HepG2 (cell line): ENCODE data around the gene CLCC1. TPM values are rescaled to one million over a fixed set of nuclear protein-coding genes. Genes with fewer than 3 reads are reported as not detected.

Experiments
- ATAC-seq: fragments of 200-7000 bp; cut with Tn5 transposase; 3 replicates; pipeline ENCODE4 v1.9.1; 2020; ENCODE audit warnings: mild to moderate bottlenecking, moderate library complexity
- BruUV-seq: library from RNA; stranded (reverse); fragments of 400-500 nt; replicated peaks from 2 replicates; lab custom pipeline; 2021; lab: Mats Ljungman, UMichigan
- CTCF ChIA-PET: fragments of 300-600 bp; formaldehyde crosslinking; extraction: SDS; loops from one replicate; lab custom pipeline; 2021; ENCODE audit warnings: low total read pairs, inconsistent platforms, low intra/inter-chr PET ratio; lab: Yijun Ruan, JAX
- POLR2A ChIA-PET: fragments of 350-600 bp; sonication (Branson Sonifier 250); formaldehyde crosslinking; loops from one replicate; lab custom pipeline; 2020; ENCODE audit warnings: antibody characterized with exemption, inconsistent platforms; lab: Yijun Ruan, JAX
- DNase-seq: peaks from one replicate; pipeline ENCODE4 v3.0.0-alpha.2; 2015; ENCODE audit warnings: low spot score
- FAIRE-seq: peaks from 3 replicates; lab custom pipeline; 2011; peaks lifted over from hg19 to GRCh38; lab: Jason Lieb, UNC
- H2AFZ ChIP-seq: one replicate; pipeline ENCODE4 v1.6.1; 2011; ENCODE audit warnings: low read length, inconsistent platforms
- H3K27ac ChIP-seq: fragments of 300-600 bp; 3 replicates; pipeline ENCODE4 v1.8.0; 2011; ENCODE audit warnings: mixed run types, mild to moderate bottlenecking, mixed read lengths, low read length, inconsistent platforms; ENCODE audit not compliant: insufficient read depth; ENCODE audit errors: extremely low read length
- H3K27me3 ChIP-seq, 2 experiments: fragments of 200-600 bp in 1 of 2; 2 replicates in 1 of 2; 3 replicates in 1 of 2; pipeline versions ENCODE4 v1.6.0 to v1.8.0; 2011; ENCODE audit warnings: low read length in 2 of 2, mild to moderate bottlenecking in 2 of 2, moderate library complexity in 2 of 2, inconsistent platforms in 1 of 2; ENCODE audit not compliant: insufficient read depth in 2 of 2, control insufficient read depth in 1 of 2
- H3K36me3 ChIP-seq, 2 experiments: fragments of 200-600 bp in 1 of 2; replicated peaks in 1 of 2; 2 replicates in 1 of 2; 3 replicates in 1 of 2; pipeline versions ENCODE4 v1.5.1 to v1.8.0; 2011; ENCODE audit warnings: low read length in 2 of 2, inconsistent platforms in 1 of 2; ENCODE audit not compliant: insufficient read depth in 2 of 2, control insufficient read depth in 1 of 2
- H3K4me1 ChIP-seq: 2 replicates; pipeline ENCODE4 v1.5.1; 2012; ENCODE audit warnings: low read length, inconsistent platforms; ENCODE audit not compliant: insufficient read depth
- H3K4me2 ChIP-seq: 2 replicates; pipeline ENCODE4 v1.6.0; 2011; ENCODE audit warnings: low read depth, low read length, inconsistent platforms
- H3K4me3 ChIP-seq, 3 experiments: fragments of 200-600 bp in 1 of 3; sonication (generic), shearing (Covaris generic) in 1 of 3; replicated peaks in 1 of 3; 2 replicates each; pipeline ENCODE4 v1.5.1; 2011 to 2016; ENCODE audit warnings: low read length in 3 of 3, inconsistent platforms in 2 of 3, low read depth in 2 of 3, mild to moderate bottlenecking in 2 of 3, control low read depth in 1 of 3, mixed read lengths in 1 of 3; ENCODE audit not compliant: insufficient read depth in 1 of 3
- H3K79me2 ChIP-seq: one replicate; pipeline ENCODE4 v1.6.1; 2011; ENCODE audit warnings: low read length, inconsistent platforms; ENCODE audit not compliant: insufficient read depth
- H3K9ac ChIP-seq: 2 replicates; pipeline ENCODE4 v1.6.0; 2011; ENCODE audit warnings: mild to moderate bottlenecking, low read depth, low read length, inconsistent platforms; ENCODE audit not compliant: insufficient read depth
- H3K9me3 ChIP-seq: 2 replicates; pipeline ENCODE4 v1.5.1; 2012; ENCODE audit warnings: mild to moderate bottlenecking, low read length
- H4K20me1 ChIP-seq: 2 replicates; pipeline ENCODE4 v1.6.0; 2011; ENCODE audit warnings: inconsistent platforms, mild to moderate bottlenecking, low read length, moderate library complexity; ENCODE audit not compliant: insufficient read depth
- ARNT ChIP-seq: fragments of 450-650 bp; IDR thresholded peaks from 2 replicates; pipeline ENCODE4 v1.6.1; 2017
- NR2F6 ChIP-seq, 2 experiments: IDR thresholded peaks; 2 replicates each; pipeline ENCODE4 v1.6.1; 2016; ENCODE audit warnings: antibody characterized with exemption in 1 of 2, mild to moderate bottlenecking in 1 of 2
- RFX1 ChIP-seq: fragments of 450-650 bp; IDR thresholded peaks from 2 replicates; pipeline ENCODE4 v1.6.1; 2017
- SETDB1 ChIP-seq: sonication (generic); formaldehyde crosslinking; IDR thresholded peaks from 2 replicates; pipeline ENCODE4 v1.5.1; 2020; ENCODE audit warnings: missing genetic modification reagents, mild to moderate bottlenecking, borderline replicate concordance
- THAP11 ChIP-seq: IDR thresholded peaks from 2 replicates; pipeline ENCODE4 v1.6.1; 2016; ENCODE audit warnings: missing biosample characterization, missing genetic modification reagents
- ZFP82 ChIP-seq: sonication (generic); formaldehyde crosslinking; IDR thresholded peaks from 2 replicates; pipeline ENCODE4 v1.5.1; 2020; ENCODE audit warnings: mild to moderate bottlenecking, missing genetic modification reagents, borderline replicate concordance
- ZNF225 ChIP-seq: sonication (generic); formaldehyde crosslinking; IDR thresholded peaks from 2 replicates; pipeline ENCODE4 v1.4.0; 2020; ENCODE audit warnings: mild to moderate bottlenecking, missing genetic modification reagents
- ZNF251 ChIP-seq: sonication (generic); formaldehyde crosslinking; IDR thresholded peaks from 2 replicates; pipeline ENCODE4 v1.9.0; 2021; ENCODE audit warnings: mild to moderate bottlenecking, missing genetic modification reagents
- ZNF292 ChIP-seq: sonication (generic); formaldehyde crosslinking; IDR thresholded peaks from 2 replicates; pipeline ENCODE4 v1.8.1; 2022; ENCODE audit warnings: mild to moderate bottlenecking, low read depth, missing genetic modification reagents, borderline replicate concordance
- WGBS: methylation state at CpG from one replicate; pipeline ENCODE4 v1.1.6; 2017; ENCODE audit warnings: low lambda C conversion rate; 5-methylcytosine and 5-hydroxymethylcytosine counted together
- in situ Hi-C: cut with HindIII; loops from 2 replicates; pipeline ENCODE4 v1.10.0; 2017; ENCODE audit warnings: low pct_unique_long_range_greater_than_20kb; ENCODE audit not compliant: extremely low pct_ligation_motif_present
- intact Hi-C: fragments of 100-400 bp; cut with micrococcal nuclease; formaldehyde crosslinking; loops from one replicate; pipeline ENCODE4 v1.10.0; 2022; ENCODE audit not compliant: unreplicated experiment
- polyA plus RNA-seq, 8 experiments: library from polyadenylated mRNA; depleted of rRNA in 3 of 8; stranded (reverse) in 7 of 8; unstranded in 1 of 8; fragments of >200 nt; fragmentation: Illumina TruSeq in 4 of 8; extraction: Trizol in 4 of 8; gene quantifications; 2 replicates each; pipeline versions ENCODE4 v1.2.1 to v1.2.3, GENCODE V29; 2011 to 2016; ENCODE audit warnings: low read depth in 4 of 8, missing spikeins in 1 of 8, mixed read lengths in 1 of 8; ENCODE audit not compliant: insufficient read depth in 1 of 8
- total RNA-seq, 5 experiments: library from RNA; depleted of rRNA; stranded (reverse); fragments of >200 nt; fragmentation: Illumina TruSeq; extraction: Trizol; gene quantifications; 2 replicates each; pipeline ENCODE4 v1.2.3, GENCODE V29; 2016; ENCODE audit warnings: low read depth in 1 of 5
- TF ChIP-seq, protein P1 (sequence below): sonication (generic); formaldehyde crosslinking; IDR thresholded peaks from 2 replicates; pipeline ENCODE4 v1.5.0; 2020; ENCODE audit warnings: mild to moderate bottlenecking, missing genetic modification reagents, moderate library complexity
- TF ChIP-seq, protein P2 (sequence below): sonication (generic); formaldehyde crosslinking; IDR thresholded peaks from 2 replicates; pipeline ENCODE4 v1.8.0; 2023; ENCODE audit warnings: mild to moderate bottlenecking, missing genetic modification reagents
- TF ChIP-seq, protein P3 (sequence below): sonication (generic); formaldehyde crosslinking; IDR thresholded peaks from 2 replicates; pipeline ENCODE4 v1.5.0; 2020; ENCODE audit warnings: missing genetic modification reagents

CLCC1 gene
- total and polyA plus RNA-seq, 2 of the 13 experiments (the other 11 are each of a cell fraction or from before 2014, with no cell fraction given): 16.0 to 25.8 TPM

DNA sequence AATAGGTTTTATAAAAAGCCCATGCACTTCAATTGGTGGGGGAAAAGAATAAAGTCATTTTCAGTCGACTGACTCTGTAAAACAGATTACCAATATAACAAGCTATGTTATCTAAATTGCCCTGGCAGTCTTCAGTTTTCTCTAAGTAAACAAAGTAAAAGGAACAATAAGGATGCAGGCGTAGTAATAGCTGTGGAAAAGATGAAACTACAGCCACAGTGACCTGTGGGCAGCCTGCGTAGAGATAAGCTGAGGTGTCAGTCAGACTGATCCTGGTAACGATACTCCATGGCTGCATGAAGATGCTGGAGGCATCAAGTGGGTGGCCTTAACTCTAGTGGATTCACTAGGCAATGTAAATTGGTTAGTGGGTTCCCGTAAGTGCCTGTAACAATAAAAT, 29.3 kb downstream of the CLCC1 start:
- H3K4me3 ChIP-seq: no peak overlapping the region

More for the DNA sequence above, 29.3 kb downstream of the CLCC1 start:
- POLR2A ChIA-PET: no interaction called here
- H4K20me1 ChIP-seq: no peaks in the 10 kb centered on the region
- H3K4me1 ChIP-seq: no peaks in the 10 kb centered on the region
- BruUV-seq: no TSS peak
- no peak overlapping the region for H3K27ac ChIP-seq
- intact Hi-C loops (no loop called here), in situ Hi-C loops (no loop called here)
- no peaks in the 10 kb centered on the region for H3K27me3 ChIP-seq
- FAIRE-seq (no peak), DNase-seq (no peak), ATAC-seq (no peak)
- TF ChIP-seq, protein P1, sequence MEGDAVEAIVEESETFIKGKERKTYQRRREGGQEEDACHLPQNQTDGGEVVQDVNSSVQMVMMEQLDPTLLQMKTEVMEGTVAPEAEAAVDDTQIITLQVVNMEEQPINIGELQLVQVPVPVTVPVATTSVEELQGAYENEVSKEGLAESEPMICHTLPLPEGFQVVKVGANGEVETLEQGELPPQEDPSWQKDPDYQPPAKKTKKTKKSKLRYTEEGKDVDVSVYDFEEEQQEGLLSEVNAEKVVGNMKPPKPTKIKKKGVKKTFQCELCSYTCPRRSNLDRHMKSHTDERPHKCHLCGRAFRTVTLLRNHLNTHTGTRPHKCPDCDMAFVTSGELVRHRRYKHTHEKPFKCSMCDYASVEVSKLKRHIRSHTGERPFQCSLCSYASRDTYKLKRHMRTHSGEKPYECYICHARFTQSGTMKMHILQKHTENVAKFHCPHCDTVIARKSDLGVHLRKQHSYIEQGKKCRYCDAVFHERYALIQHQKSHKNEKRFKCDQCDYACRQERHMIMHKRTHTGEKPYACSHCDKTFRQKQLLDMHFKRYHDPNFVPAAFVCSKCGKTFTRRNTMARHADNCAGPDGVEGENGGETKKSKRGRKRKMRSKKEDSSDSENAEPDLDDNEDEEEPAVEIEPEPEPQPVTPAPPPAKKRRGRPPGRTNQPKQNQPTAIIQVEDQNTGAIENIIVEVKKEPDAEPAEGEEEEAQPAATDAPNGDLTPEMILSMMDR (CRISPR knock-in tag): no peak
- TF ChIP-seq NR2F6 (IDR thresholded peaks at IDR 0.05) (no peak), NR2F6 (CRISPR knock-in tag; IDR thresholded peaks at IDR 0.05) (no peak), RFX1 (no peak), ARNT (no peak), ZNF251 (no peak), ZNF292 (no peak), SETDB1 (no peak), ZFP82 (CRISPR knock-in tag) (no peak), THAP11 (CRISPR knock-in tag) (no peak), ZNF225 (CRISPR knock-in tag) (no peak)
- TF ChIP-seq, protein P2, sequence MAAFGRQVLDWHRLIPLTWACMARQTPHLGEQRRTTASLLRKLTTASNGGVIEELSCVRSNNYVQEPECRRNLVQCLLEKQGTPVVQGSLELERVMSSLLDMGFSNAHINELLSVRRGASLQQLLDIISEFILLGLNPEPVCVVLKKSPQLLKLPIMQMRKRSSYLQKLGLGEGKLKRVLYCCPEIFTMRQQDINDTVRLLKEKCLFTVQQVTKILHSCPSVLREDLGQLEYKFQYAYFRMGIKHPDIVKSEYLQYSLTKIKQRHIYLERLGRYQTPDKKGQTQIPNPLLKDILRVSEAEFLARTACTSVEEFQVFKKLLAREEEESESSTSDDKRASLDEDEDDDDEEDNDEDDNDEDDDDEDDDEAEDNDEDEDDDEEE (CRISPR knock-in tag): no peak
- TF ChIP-seq, protein P3, sequence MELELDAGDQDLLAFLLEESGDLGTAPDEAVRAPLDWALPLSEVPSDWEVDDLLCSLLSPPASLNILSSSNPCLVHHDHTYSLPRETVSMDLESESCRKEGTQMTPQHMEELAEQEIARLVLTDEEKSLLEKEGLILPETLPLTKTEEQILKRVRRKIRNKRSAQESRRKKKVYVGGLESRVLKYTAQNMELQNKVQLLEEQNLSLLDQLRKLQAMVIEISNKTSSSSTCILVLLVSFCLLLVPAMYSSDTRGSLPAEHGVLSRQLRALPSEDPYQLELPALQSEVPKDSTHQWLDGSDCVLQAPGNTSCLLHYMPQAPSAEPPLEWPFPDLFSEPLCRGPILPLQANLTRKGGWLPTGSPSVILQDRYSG (CRISPR knock-in tag): no peak
- no peak overlapping the region for H3K4me2 ChIP-seq
- H3K79me2 ChIP-seq: no peaks in the 10 kb centered on the region
- WGBS: 96% methylated on average over 5 of the region's 5 CpGs
- CTCF ChIA-PET: no interaction called here
- H3K9ac ChIP-seq: no peak overlapping the region
- peaks cover 20 to 78% of the 10 kb centered on the region in 2 experiments for H3K36me3 ChIP-seq
- H3K9me3 ChIP-seq: no peaks in the 10 kb centered on the region
- no peak overlapping the region for H2AFZ ChIP-seq
